ENCODE data around the gene PPL.

DNA sequence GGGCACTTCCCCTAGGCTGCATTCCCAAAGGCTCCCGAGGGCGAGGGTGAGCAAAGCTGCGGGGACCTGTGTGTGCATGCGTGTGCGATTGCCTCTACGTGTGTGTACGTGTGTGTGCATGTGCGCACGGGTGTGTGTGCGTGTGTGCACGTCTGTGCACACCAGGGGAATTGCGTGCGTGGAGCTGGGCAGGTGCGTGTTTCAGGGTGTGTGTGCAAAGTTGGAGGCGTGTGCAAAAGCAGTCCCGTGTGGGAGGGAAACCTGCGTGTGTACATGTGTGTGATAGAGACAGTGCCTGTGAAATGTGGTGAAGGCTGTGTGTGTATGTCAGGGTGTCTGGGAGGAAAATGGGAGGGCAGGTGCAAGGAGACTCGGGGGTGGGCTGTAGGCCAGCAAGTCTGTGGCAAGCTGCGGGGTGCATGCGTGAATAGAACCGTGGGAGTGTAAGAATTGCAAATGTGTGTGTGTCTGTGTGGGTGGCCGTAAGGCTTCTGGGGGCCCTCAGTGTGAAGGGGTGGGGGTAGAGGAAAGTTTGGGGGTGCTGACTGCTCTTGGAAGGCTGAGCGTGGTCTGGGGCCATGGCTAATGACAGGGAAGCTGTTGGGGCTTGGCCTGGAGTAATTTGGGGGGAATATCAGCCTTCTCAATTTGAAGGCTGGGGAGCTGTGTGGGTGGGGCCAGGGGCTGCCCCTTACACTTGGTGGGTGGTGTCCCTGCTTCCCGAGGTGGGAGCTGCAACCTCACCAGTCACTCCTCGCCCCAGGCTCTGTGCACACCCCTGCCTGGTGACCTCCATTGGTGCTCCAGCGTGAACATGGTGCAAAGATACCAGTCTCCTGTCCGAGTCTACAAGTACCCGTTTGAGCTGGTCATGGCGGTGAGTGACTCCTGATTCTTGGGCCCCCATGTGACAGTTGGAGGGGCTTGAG is 21.8 kb upstream of the PPL start:
- TF ChIP-seq CTCF (IDR thresholded peaks at IDR 0.05) (no peak), EP300 (IDR thresholded peaks at IDR 0.05) (no peak), POLR2A (IDR thresholded peaks at IDR 0.05) (no peak)

Data from tibial nerve (tissue), 4 donors.